Panc1 (cell line): Measurements from ENCODE around the gene NEURL2.

Experiments used
- CTCF ChIP-seq: fragments of 450-650 bp; IDR thresholded peaks from 2 replicates; pipeline ENCODE4 v1.5.1; 2017; ENCODE audit warnings: mild to moderate bottlenecking
- POLR2AphosphoS5 ChIP-seq: IDR thresholded peaks from 2 replicates; pipeline ENCODE4 v1.6.1; 2012; ENCODE audit warnings: mild to moderate bottlenecking, low read depth, low read length, moderate library complexity
- REST ChIP-seq, 2 experiments: IDR thresholded peaks; 2 replicates each; pipeline ENCODE4 v1.6.1; 2011 to 2012; ENCODE audit warnings: low read depth in 2 of 2, control low read depth in 1 of 2, low read length in 1 of 2, mild to moderate bottlenecking in 1 of 2, moderate library complexity in 1 of 2; ENCODE audit not compliant: insufficient read depth in 1 of 2
- SIN3A ChIP-seq: IDR thresholded peaks from 2 replicates; pipeline ENCODE4 v1.6.1; 2012; ENCODE audit warnings: low read depth, mild to moderate bottlenecking, low read length, moderate library complexity, borderline replicate concordance; ENCODE audit not compliant: insufficient read depth
- TCF7L2 ChIP-seq: IDR thresholded peaks from 2 replicates; pipeline ENCODE4 v1.6.1; 2011; ENCODE audit warnings: mild to moderate bottlenecking, low read depth, low read length, inconsistent platforms

GRCh38 chr20:45926731-45927070, 35.7 kb upstream of the NEURL2 start:
- TF ChIP-seq CTCF (no peak), POLR2AphosphoS5 (no peak), REST (IDR thresholded peaks at IDR 0.05; ENCODE audit: insufficient read depth in 1 of 2, low read depth in 2 of 2, low read length in 1 of 2) (no peak), TCF7L2 (no peak), SIN3A (no peak)
